GM23338 (cell line): Measurements from ENCODE around the gene ATG9A.

Source experiments
- CTCF ChIP-seq, 2 experiments: fragments of 200-600 bp in 1 of 2; sonication (generic) in 1 of 2; conservative IDR thresholded peaks; 2 replicates each; pipeline versions ENCODE4 v1.5.1 to v1.6.1; 2016 to 2017; ENCODE audit warnings: antibody characterized with exemption in 2 of 2, low read depth in 2 of 2, mild to moderate bottlenecking in 2 of 2, moderate library complexity in 1 of 2
- EZH2 ChIP-seq: fragments of 200-600 bp; sonication (generic); IDR thresholded peaks from one replicate; pipeline ENCODE4 v1.8.0; 2017; ENCODE audit warnings: antibody characterized with exemption, mild to moderate bottlenecking, low read depth; ENCODE audit not compliant: unreplicated experiment
- EZH2phosphoT487 ChIP-seq: fragments of 200-600 bp; sonication (generic); IDR thresholded peaks from one replicate; pipeline ENCODE4 v1.8.1; 2018; ENCODE audit warnings: antibody characterized with exemption; ENCODE audit not compliant: unreplicated experiment
- NANOG ChIP-seq: IDR thresholded peaks from 2 replicates; pipeline ENCODE4 v1.6.1; 2016; ENCODE audit warnings: antibody characterized with exemption, borderline replicate concordance
- POLR2AphosphoS5 ChIP-seq: IDR thresholded peaks from 2 replicates; pipeline ENCODE4 v1.6.1; 2016; ENCODE audit warnings: antibody characterized with exemption, low read depth
- REST ChIP-seq: IDR thresholded peaks from one replicate; pipeline ENCODE4 v1.6.1; 2018; ENCODE audit warnings: antibody characterized with exemption; ENCODE audit not compliant: unreplicated experiment
- ZNF331 ChIP-seq: fragments of 250-450 bp; sonication (Bioruptor Pico); IDR thresholded peaks from 2 replicates; pipeline ENCODE4 v1.5.0; 2020; ENCODE audit warnings: low read depth, mild to moderate bottlenecking, moderate library complexity
- TF ChIP-seq, protein P1 (sequence below): fragments of 250-450 bp; sonication (Bioruptor Pico); IDR thresholded peaks from 2 replicates; pipeline ENCODE4 v1.5.0; 2020; ENCODE audit warnings: mild to moderate bottlenecking, moderate library complexity

- TF ChIP-seq CTCF (conservative IDR thresholded peaks at IDR 0.05; ENCODE audit: low read depth in 2 of 2) (no peak), REST (no peak), EZH2 (no peak), EZH2phosphoT487 (no peak), ZNF331 (CRISPR knock-in tag) (no peak), POLR2AphosphoS5 (no peak), NANOG (no peak)
- TF ChIP-seq, protein P1, sequence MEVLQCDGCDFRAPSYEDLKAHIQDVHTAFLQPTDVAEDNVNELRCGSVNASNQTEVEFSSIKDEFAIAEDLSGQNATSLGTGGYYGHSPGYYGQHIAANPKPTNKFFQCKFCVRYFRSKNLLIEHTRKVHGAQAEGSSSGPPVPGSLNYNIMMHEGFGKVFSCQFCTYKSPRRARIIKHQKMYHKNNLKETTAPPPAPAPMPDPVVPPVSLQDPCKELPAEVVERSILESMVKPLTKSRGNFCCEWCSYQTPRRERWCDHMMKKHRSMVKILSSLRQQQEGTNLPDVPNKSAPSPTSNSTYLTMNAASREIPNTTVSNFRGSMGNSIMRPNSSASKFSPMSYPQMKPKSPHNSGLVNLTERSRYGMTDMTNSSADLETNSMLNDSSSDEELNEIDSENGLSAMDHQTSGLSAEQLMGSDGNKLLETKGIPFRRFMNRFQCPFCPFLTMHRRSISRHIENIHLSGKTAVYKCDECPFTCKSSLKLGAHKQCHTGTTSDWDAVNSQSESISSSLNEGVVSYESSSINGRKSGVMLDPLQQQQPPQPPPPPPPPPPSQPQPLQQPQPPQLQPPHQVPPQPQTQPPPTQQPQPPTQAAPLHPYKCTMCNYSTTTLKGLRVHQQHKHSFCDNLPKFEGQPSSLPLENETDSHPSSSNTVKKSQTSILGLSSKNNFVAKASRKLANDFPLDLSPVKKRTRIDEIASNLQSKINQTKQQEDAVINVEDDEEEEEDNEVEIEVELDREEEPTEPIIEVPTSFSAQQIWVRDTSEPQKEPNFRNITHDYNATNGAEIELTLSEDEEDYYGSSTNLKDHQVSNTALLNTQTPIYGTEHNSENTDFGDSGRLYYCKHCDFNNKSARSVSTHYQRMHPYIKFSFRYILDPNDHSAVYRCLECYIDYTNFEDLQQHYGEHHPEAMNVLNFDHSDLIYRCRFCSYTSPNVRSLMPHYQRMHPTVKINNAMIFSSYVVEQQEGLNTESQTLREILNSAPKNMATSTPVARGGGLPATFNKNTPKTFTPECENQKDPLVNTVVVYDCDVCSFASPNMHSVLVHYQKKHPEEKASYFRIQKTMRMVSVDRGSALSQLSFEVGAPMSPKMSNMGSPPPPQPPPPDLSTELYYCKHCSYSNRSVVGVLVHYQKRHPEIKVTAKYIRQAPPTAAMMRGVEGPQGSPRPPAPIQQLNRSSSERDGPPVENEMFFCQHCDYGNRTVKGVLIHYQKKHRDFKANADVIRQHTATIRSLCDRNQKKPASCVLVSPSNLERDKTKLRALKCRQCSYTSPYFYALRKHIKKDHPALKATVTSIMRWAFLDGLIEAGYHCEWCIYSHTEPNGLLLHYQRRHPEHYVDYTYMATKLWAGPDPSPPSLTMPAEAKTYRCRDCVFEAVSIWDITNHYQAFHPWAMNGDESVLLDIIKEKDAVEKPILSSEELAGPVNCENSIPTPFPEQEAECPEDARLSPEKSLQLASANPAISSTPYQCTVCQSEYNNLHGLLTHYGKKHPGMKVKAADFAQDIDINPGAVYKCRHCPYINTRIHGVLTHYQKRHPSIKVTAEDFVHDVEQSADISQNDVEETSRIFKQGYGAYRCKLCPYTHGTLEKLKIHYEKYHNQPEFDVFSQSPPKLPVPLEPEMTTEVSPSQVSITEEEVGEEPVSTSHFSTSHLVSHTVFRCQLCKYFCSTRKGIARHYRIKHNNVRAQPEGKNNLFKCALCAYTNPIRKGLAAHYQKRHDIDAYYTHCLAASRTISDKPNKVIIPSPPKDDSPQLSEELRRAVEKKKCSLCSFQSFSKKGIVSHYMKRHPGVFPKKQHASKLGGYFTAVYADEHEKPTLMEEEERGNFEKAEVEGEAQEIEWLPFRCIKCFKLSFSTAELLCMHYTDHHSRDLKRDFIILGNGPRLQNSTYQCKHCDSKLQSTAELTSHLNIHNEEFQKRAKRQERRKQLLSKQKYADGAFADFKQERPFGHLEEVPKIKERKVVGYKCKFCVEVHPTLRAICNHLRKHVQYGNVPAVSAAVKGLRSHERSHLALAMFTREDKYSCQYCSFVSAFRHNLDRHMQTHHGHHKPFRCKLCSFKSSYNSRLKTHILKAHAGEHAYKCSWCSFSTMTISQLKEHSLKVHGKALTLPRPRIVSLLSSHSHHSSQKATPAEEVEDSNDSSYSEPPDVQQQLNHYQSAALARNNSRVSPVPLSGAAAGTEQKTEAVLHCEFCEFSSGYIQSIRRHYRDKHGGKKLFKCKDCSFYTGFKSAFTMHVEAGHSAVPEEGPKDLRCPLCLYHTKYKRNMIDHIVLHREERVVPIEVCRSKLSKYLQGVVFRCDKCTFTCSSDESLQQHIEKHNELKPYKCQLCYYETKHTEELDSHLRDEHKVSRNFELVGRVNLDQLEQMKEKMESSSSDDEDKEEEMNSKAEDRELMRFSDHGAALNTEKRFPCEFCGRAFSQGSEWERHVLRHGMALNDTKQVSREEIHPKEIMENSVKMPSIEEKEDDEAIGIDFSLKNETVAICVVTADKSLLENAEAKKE (CRISPR knock-in tag) = no peak
Observed at GRCh38 chr2:219228041-219228910, 1.2 kb downstream of the ATG9A start.
